ENCODE results near the gene MFN2.

MFN2 gene

GRCh38 chr1:12047120-12047876 lies 67.1 kb downstream of the MFN2 start:
- no peaks in the 10 kb centered on the region for H3K79me1 ChIP-seq (ENCODE audit: low read length)
- no peak overlapping the region for H3K14ac ChIP-seq (ENCODE audit: low read length)
- no peak overlapping the region for H3K9ac ChIP-seq (ENCODE audit: low read length)
- no peak overlapping the region for H3K18ac ChIP-seq (ENCODE audit: low read length)
- no peaks in the 10 kb centered on the region for H3K36me3 ChIP-seq (ENCODE audit: control insufficient read depth in 1 of 2, insufficient read depth in 2 of 2, low read length in 2 of 2)
- peaks cover 4% of the 10 kb centered on the region for H3K9me3 ChIP-seq (ENCODE audit: insufficient read depth, low read depth, low read length)
- no peak overlapping the region for H2AFZ ChIP-seq (ENCODE audit: insufficient read depth, low read length, poor library complexity)
- no peak overlapping the region for H4K12ac ChIP-seq (ENCODE audit: low read depth, low read length)
- H4K91ac ChIP-seq (ENCODE audit: low read depth, low read length), result no peak overlapping the region
- no peak overlapping the region for H3K23ac ChIP-seq (ENCODE audit: low read length)
- H3K4me3 ChIP-seq (ENCODE audit: low read depth, low read length), result peak overlapping the region; percentile 11
- no peaks in the 10 kb centered on the region for H3K79me2 ChIP-seq (ENCODE audit: control insufficient read depth, insufficient read depth, low read length, poor library complexity)
- no peak overlapping the region for H2AK5ac ChIP-seq (ENCODE audit: low read length)
- H2BK5ac ChIP-seq (ENCODE audit: low read depth, low read length, poor library complexity), result no peak overlapping the region
- H4K8ac ChIP-seq (ENCODE audit: low read depth, low read length), result no peak overlapping the region
- no peak overlapping the region for H3K4me2 ChIP-seq (ENCODE audit: low read length)
- DNase-seq, result no peak
- H3K4ac ChIP-seq (ENCODE audit: low read depth, low read length), result no peak overlapping the region
- H3K27ac ChIP-seq (ENCODE audit: low read depth, low read length), result no peak overlapping the region
- WGBS (ENCODE audit: extremely low coverage, insufficient coverage, insufficient read length), result no CpG with 5 or more reads among the region's 18 CpGs
- H3K27me3 ChIP-seq (ENCODE audit: insufficient read depth, low read length), result no peaks in the 10 kb centered on the region
- H3K4me1 ChIP-seq (ENCODE audit: control insufficient read depth in 1 of 2, insufficient read depth in 2 of 2, low read length in 2 of 2), result peaks cover 5 to 6% of the 10 kb centered on the region in 2 experiments
- no peak overlapping the region for H2BK120ac ChIP-seq (ENCODE audit: insufficient read depth, low read length, poor library complexity)
- no peak overlapping the region for H2BK12ac ChIP-seq (ENCODE audit: low read length)

- no peak overlapping the region for H3K4ac ChIP-seq (ENCODE audit: low read depth, low read length)
- no peak overlapping the region for H3K18ac ChIP-seq (ENCODE audit: low read length)
- H4K12ac ChIP-seq (ENCODE audit: low read depth, low read length), result no peak overlapping the region
- DNase-seq, result no peak
- peaks cover 7 to 12% of the 10 kb centered on the region in 2 experiments for H3K4me1 ChIP-seq (ENCODE audit: control insufficient read depth in 1 of 2, insufficient read depth in 2 of 2, low read length in 2 of 2)
- H3K9ac ChIP-seq (ENCODE audit: low read length), result no peak overlapping the region
- no peaks in the 10 kb centered on the region for H3K79me2 ChIP-seq (ENCODE audit: control insufficient read depth, insufficient read depth, low read length, poor library complexity)
- H3K23ac ChIP-seq (ENCODE audit: low read length), result no peak overlapping the region
- no peak overlapping the region for H2AFZ ChIP-seq (ENCODE audit: insufficient read depth, low read length, poor library complexity)
- H3K9me3 ChIP-seq (ENCODE audit: insufficient read depth, low read depth, low read length), result peaks cover 4% of the 10 kb centered on the region
- H3K4me3 ChIP-seq (ENCODE audit: low read depth, low read length), result no peak overlapping the region
- no peaks in the 10 kb centered on the region for H3K36me3 ChIP-seq (ENCODE audit: control insufficient read depth in 1 of 2, insufficient read depth in 2 of 2, low read length in 2 of 2)
- no peak overlapping the region for H3K27ac ChIP-seq (ENCODE audit: low read depth, low read length)
- H2BK5ac ChIP-seq (ENCODE audit: low read depth, low read length, poor library complexity), result no peak overlapping the region
- no peak overlapping the region for H4K8ac ChIP-seq (ENCODE audit: low read depth, low read length)
- no peak overlapping the region for H2AK5ac ChIP-seq (ENCODE audit: low read length)
- no CpG with 5 or more reads among the region's 2 CpGs for WGBS (ENCODE audit: extremely low coverage, insufficient coverage, insufficient read length)
- no peak overlapping the region for H2BK12ac ChIP-seq (ENCODE audit: low read length)
- H4K91ac ChIP-seq (ENCODE audit: low read depth, low read length), result no peak overlapping the region
- no peak overlapping the region for H3K4me2 ChIP-seq (ENCODE audit: low read length)
- H3K27me3 ChIP-seq (ENCODE audit: insufficient read depth, low read length), result no peaks in the 10 kb centered on the region
- no peaks in the 10 kb centered on the region for H3K79me1 ChIP-seq (ENCODE audit: low read length)
- H2BK120ac ChIP-seq (ENCODE audit: insufficient read depth, low read length, poor library complexity), result no peak overlapping the region
- no peak overlapping the region for H3K14ac ChIP-seq (ENCODE audit: low read length)
Measured at GRCh38 chr1:12048372-12048771, 68.1 kb downstream of the MFN2 start.

GRCh38 chr1:12049616-12050015 lies 69.4 kb downstream of the MFN2 start:
- no peak overlapping the region for H3K14ac ChIP-seq (ENCODE audit: low read length)
- H4K91ac ChIP-seq (ENCODE audit: low read depth, low read length), result no peak overlapping the region
- no peak overlapping the region for H3K4me2 ChIP-seq (ENCODE audit: low read length)
- no peaks in the 10 kb centered on the region for H3K27me3 ChIP-seq (ENCODE audit: insufficient read depth, low read length)
- no peak overlapping the region for H2BK12ac ChIP-seq (ENCODE audit: low read length)
- no peak overlapping the region for H3K4ac ChIP-seq (ENCODE audit: low read depth, low read length)
- peaks cover 4% of the 10 kb centered on the region for H3K9me3 ChIP-seq (ENCODE audit: insufficient read depth, low read depth, low read length)
- H4K12ac ChIP-seq (ENCODE audit: low read depth, low read length), result no peak overlapping the region
- H2BK5ac ChIP-seq (ENCODE audit: low read depth, low read length, poor library complexity), result no peak overlapping the region
- H3K4me1 ChIP-seq (ENCODE audit: control insufficient read depth in 1 of 2, insufficient read depth in 2 of 2, low read length in 2 of 2), result peaks cover 18 to 22% of the 10 kb centered on the region in 2 experiments
- H3K23ac ChIP-seq (ENCODE audit: low read length), result no peak overlapping the region
- no peak overlapping the region for H3K4me3 ChIP-seq (ENCODE audit: low read depth, low read length)
- H2AK5ac ChIP-seq (ENCODE audit: low read length), result no peak overlapping the region
- no peaks in the 10 kb centered on the region for H3K79me1 ChIP-seq (ENCODE audit: low read length)
- H3K36me3 ChIP-seq (ENCODE audit: control insufficient read depth in 1 of 2, insufficient read depth in 2 of 2, low read length in 2 of 2), result no peaks in the 10 kb centered on the region
- H3K27ac ChIP-seq (ENCODE audit: low read depth, low read length), result no peak overlapping the region
- no peak overlapping the region for H3K9ac ChIP-seq (ENCODE audit: low read length)
- H3K79me2 ChIP-seq (ENCODE audit: control insufficient read depth, insufficient read depth, low read length, poor library complexity), result no peaks in the 10 kb centered on the region
- no peak overlapping the region for H4K8ac ChIP-seq (ENCODE audit: low read depth, low read length)
- no peak for DNase-seq
- no peak overlapping the region for H3K18ac ChIP-seq (ENCODE audit: low read length)
- no peak overlapping the region for H2AFZ ChIP-seq (ENCODE audit: insufficient read depth, low read length, poor library complexity)
- H2BK120ac ChIP-seq (ENCODE audit: insufficient read depth, low read length, poor library complexity), result no peak overlapping the region
- no CpG with 5 or more reads among the region's 4 CpGs for WGBS (ENCODE audit: extremely low coverage, insufficient coverage, insufficient read length)

DNA sequence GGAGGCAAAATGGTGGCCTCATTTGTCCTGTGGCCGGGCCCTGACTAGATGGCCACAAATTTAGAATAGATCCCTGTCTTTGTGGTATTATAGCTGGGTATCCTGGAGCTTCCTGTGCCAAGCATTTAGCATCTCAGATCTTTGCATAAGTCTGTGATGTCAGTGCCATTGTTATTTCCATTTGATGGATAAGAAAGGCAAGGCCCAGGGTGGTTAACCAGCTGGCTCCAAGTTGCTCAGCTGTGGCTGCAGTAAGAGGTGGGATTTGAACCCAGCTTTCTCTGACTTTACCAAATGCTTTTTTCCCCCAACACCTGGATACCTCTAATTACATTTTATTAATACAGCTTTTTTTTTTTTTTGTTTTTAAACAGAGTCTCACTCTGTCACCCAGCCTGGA lies 71.1 kb downstream of the MFN2 start:
- Histone ChIP-seq H2BK12ac (ENCODE audit: low read length) (no peak overlapping the region), H3K4ac (ENCODE audit: low read depth, low read length) (no peak overlapping the region), H2AK5ac (ENCODE audit: low read length) (no peak overlapping the region), H3K9ac (ENCODE audit: low read length) (no peak overlapping the region), H3K36me3 (ENCODE audit: control insufficient read depth in 1 of 2, insufficient read depth in 2 of 2, low read length in 2 of 2) (no peaks in the 10 kb centered on the region), H4K8ac (ENCODE audit: low read depth, low read length) (no peak overlapping the region), H3K14ac (ENCODE audit: low read length) (no peak overlapping the region), H4K91ac (ENCODE audit: low read depth, low read length) (no peak overlapping the region), H3K79me2 (ENCODE audit: control insufficient read depth, insufficient read depth, low read length, poor library complexity) (no peaks in the 10 kb centered on the region), H3K4me3 (ENCODE audit: low read depth, low read length) (no peak overlapping the region), H3K9me3 (ENCODE audit: insufficient read depth, low read depth, low read length) (peaks cover 4% of the 10 kb centered on the region), H3K18ac (ENCODE audit: low read length) (no peak overlapping the region), H2BK120ac (ENCODE audit: insufficient read depth, low read length, poor library complexity) (no peak overlapping the region), H3K4me2 (ENCODE audit: low read length) (no peak overlapping the region), H2BK5ac (ENCODE audit: low read depth, low read length, poor library complexity) (no peak overlapping the region), H3K27ac (ENCODE audit: low read depth, low read length) (no peak overlapping the region), H4K12ac (ENCODE audit: low read depth, low read length) (no peak overlapping the region), H3K79me1 (ENCODE audit: low read length) (no peaks in the 10 kb centered on the region), H3K4me1 (ENCODE audit: control insufficient read depth in 1 of 2, insufficient read depth in 2 of 2, low read length in 2 of 2) (peaks cover 18 to 25% of the 10 kb centered on the region in 2 experiments), H3K27me3 (ENCODE audit: insufficient read depth, low read length) (no peaks in the 10 kb centered on the region), H3K23ac (ENCODE audit: low read length) (no peak overlapping the region), H2AFZ (ENCODE audit: insufficient read depth, low read length, poor library complexity) (no peak overlapping the region)
- DNase-seq, result no peak
- no CpG with 5 or more reads among the region's 1 CpG for WGBS (ENCODE audit: extremely low coverage, insufficient coverage, insufficient read length)
